CD4-positive, alpha-beta T cell treated with Interleukin-17A for 4 hours (primary cell): Measurements from ENCODE around the gene CHL1.

Source experiments
- DNase-seq: peaks from one replicate; pipeline ENCODE4 v3.0.0-alpha.2; 2020; ENCODE audit warnings: mixed read lengths

CHL1 gene

GRCh38 chr3:411226-411625 lies 214.7 kb downstream of the CHL1 start:
- DNase-seq: no peak

GRCh38 chr3:414063-414462 lies 217.5 kb downstream of the CHL1 start:
- DNase-seq: no peak

GRCh38 chr3:418239-418929 lies 221.8 kb downstream of the CHL1 start:
- DNase-seq: no peak

- DNase-seq: no peak
Observed at GRCh38 chr3:420584-420983, 224.0 kb downstream of the CHL1 start.

GRCh38 chr3:425079-425478 lies 228.5 kb downstream of the CHL1 start:
- DNase-seq: no peak

- DNase-seq: no peak
Observed at GRCh38 chr3:426072-426471, 229.5 kb downstream of the CHL1 start.

GRCh38 chr3:427128-427527 lies 230.6 kb downstream of the CHL1 start:
- DNase-seq: no peak

GRCh38 chr3:430186-430585 lies 233.6 kb downstream of the CHL1 start:
- no peak for DNase-seq

GRCh38 chr3:435161-435560 lies 238.6 kb downstream of the CHL1 start:
- DNase-seq: no peak

- DNase-seq: no peak
Observed at GRCh38 chr3:436053-436452, 239.5 kb downstream of the CHL1 start.

GRCh38 chr3:440826-441225 lies 244.3 kb downstream of the CHL1 start:
- no peak for DNase-seq

- DNase-seq: no peak
Observed at GRCh38 chr3:445960-446359, 249.4 kb downstream of the CHL1 start.

- no peak for DNase-seq
Observed at GRCh38 chr3:447671-448070, 251.1 kb downstream of the CHL1 start.

- DNase-seq: no peak
Observed at GRCh38 chr3:449711-450110, 253.1 kb downstream of the CHL1 start.

- DNase-seq: no peak
Observed at GRCh38 chr3:452221-452620, 255.7 kb downstream of the CHL1 start.

GRCh38 chr3:453106-453505 lies 256.5 kb downstream of the CHL1 start:
- no peak for DNase-seq

GRCh38 chr3:454986-455385 lies 258.4 kb downstream of the CHL1 start:
- DNase-seq: no peak

GRCh38 chr3:458124-458523 lies 261.6 kb downstream of the CHL1 start:
- no peak for DNase-seq

- DNase-seq: no peak
Observed at GRCh38 chr3:458653-459310, 262.2 kb downstream of the CHL1 start.
